Activated CD4-positive, alpha-beta T cell treated with anti-CD3 and anti-CD28 coated beads, Interleukin-2, amount 50 U/mL, for 16 hours (primary cell): ENCODE measurements around the gene MRPL10.

Experiments used
- DNase-seq: peaks from one replicate; pipeline ENCODE4 v3.0.0-alpha.2; 2020

MRPL10 gene

GRCh38 chr17:47839071-47839470 is 7.7 kb upstream of the MRPL10 start:
- no peak for DNase-seq

DNA sequence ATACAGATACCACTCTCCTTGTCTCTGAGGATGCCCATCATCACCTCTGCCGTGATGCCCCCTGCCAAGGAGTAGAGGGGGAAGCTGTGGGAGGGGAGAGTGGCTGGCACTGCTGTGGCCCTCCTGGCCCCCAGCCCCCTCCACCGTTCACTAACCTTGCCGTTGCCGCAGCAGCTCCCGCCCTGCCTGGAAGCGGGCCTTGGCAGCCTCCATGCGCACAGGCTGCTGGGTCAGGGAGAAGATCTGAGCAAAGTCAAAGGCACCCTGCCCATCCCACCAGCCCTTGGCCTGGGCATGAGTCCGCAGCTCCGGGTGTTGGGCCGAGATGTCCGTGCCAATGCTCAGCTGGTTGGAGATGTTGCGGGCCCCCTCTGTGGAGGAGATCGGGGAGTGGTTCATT is 7.3 kb upstream of the MRPL10 start:
- no peak for DNase-seq

GRCh38 chr17:47837401-47838039 is 6.2 kb upstream of the MRPL10 start:
- DNase-seq: no peak

GRCh38 chr17:47836601-47837000 is 5.3 kb upstream of the MRPL10 start:
- DNase-seq: no peak

DNA sequence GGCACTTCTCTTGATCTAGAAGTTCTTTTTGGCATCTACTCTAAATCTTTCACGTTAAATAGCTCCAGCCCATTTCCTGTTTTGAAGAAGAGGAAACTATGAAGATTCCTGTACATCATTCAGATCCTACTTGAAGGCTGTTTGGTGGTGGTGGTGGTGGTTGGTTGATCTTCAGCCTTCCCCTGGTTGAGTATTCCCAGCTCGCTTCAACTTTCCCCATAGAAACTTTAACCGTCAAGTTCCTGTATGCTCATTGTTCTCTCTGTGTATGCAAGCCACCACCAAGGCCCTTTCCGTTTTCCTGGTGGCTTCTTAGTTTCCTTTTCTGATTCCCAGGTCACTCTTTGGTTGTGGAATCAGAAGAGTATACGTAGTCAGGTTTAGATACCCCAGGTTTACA is 3.4 kb upstream of the MRPL10 start:
- DNase-seq: no peak

DNA sequence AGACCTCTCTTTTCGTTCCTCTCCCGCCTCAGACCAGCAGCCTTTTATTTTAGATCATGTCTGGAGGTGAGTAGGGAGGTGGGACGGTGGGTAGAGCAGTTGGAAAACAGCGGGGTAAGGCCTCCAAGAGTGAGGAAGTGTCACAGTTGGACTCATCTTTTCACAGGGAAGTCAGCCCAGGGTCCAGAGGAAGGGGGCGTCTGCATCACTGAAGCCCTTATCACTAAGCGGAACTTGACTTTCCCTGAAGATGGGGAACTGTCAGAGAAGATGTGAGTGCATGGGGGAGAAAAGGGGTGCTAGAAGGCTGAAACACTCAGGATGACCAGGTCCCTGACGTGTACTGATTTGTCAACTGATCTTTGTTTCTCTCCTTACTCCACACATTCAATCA is 590 bp upstream of the MRPL10 start:
- no peak for DNase-seq

- no peak for DNase-seq
Measured at GRCh38 chr17:47830396-47831002, 842 bp downstream of the MRPL10 start.

DNA sequence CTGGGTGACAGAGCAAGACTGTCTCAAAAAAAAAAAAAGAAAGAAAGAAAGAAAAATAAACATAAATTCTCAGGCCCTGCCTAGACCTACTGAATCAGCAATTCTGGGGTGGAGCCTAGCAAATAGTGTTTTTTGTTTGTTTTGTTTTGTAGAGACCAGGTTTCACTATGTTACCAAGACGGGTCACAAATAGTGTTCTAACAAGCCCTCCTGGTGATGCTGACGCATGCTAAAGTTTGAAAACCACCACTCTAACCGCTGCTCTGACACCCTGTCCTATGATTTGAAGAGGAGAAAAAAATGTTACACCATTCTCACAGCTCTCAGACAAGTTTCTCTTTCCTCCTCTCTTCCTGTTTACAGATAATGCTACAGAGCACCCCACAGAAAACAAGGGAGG is 1.5 kb downstream of the MRPL10 start:
- peak; percentile 76 for DNase-seq

DNA sequence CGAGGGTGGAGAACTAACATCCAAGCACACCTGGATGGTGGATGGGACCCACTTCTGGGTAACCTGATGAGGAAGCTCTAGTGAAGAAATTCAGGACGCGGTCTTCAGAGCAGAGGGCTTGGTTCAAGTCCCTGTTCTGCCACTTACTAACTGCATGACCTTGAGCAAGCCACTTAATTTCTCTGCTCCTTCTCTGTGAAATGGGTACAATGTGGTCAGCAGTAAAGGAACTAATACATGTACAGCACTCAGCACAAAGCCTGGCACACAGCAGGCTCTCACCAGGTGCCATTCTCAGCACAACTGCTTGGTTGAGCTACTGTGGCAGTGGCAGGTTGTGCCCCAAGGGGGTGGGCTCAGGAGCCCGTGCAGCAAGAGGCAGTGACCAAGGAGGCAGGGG is 7.8 kb downstream of the MRPL10 start:
- DNase-seq: no peak

DNA sequence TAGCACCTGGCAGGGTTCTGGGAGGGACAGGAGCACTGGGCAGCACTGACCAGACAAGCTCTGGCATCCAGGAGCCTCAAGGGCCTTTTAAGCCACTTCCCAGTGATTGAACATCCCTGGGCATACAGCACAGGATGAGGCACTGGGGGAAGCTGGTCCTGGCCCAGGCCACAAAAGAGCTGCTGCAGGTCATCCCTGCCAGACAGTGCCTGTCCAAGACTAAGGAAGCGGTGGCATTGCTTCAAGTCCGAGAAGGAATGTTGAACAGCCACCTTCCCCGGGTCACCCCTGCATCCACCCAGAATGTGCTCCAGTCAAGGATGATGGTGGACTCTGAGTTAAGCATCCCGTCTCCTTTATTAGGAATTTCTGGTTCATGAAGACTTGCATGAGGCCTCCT is 8.6 kb downstream of the MRPL10 start:
- no peak for DNase-seq

DNA sequence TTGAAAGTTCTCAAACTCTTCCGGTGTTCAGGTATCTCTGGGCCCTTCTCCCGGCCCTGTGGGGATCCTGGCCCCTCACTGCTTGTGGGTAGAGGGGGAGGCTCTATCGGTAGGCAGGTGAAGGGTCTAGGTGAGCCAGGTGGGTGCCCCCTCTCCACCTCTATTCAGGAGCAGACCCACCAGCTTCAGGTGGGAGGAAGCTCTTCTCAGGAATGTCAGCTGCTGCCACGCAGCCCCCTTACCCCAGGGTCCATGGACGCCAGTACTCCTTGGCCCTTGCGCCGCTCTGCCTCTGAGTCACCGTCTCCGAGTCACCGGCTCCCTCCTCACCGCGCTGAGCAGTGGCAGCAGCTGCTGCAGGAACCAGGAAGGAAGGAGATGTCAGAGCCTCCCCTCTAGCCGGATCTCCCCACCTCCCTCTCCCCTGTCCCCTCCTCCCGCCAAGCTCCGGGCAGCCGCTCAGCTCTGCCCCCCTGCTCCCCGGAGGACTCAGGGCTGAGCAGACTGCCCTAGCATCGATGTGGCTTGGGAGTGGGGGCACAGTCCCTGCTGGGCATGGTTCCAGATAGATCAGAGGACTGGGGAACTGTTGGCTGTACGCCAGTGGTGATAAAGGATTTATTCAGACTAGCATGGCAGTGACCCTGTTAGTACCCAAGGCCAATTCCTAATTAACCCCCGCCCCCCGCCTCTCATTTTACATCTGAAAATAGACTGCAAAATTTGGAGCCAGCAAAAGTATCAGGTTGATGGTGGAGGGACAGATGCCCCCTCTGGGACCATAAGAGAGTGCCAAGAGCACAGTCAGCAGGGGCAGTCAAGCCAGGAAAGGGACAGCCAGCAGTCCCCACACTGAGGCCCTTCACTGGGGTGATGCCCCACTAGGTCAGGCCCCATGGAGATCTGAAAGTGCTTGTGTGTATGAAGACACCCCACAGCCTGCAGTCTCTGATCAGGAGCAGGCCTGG is 9.6 kb downstream of the MRPL10 start, which contains the start of gene OSBPL7:
OSBPL7 (minus strand) TSS at position 371 of the 968 bp plus-strand sequence. CDS start 1,516 bp downstream, outside the sequence.
- peak; percentile 84 for DNase-seq

DNA sequence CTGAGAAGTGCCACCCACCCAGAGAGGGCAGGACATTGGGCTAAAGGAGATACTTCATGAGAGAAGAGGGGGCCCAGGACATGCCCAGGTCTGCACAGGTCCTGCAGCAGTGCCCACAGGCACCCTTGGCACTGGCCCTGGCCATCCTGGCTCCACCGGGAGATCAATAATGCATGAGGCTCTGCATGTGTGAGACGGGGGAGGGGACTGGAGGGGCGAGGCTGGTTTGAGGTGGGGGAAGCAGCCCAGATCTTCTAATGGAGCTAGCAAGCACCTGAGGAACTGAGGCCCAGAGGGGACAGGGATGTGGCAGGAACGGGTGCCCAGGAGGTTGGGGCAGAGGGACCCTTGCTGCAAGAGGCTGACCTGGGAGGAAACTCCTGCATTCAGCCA is 10.3 kb downstream of the MRPL10 start:
- no peak for DNase-seq

DNA sequence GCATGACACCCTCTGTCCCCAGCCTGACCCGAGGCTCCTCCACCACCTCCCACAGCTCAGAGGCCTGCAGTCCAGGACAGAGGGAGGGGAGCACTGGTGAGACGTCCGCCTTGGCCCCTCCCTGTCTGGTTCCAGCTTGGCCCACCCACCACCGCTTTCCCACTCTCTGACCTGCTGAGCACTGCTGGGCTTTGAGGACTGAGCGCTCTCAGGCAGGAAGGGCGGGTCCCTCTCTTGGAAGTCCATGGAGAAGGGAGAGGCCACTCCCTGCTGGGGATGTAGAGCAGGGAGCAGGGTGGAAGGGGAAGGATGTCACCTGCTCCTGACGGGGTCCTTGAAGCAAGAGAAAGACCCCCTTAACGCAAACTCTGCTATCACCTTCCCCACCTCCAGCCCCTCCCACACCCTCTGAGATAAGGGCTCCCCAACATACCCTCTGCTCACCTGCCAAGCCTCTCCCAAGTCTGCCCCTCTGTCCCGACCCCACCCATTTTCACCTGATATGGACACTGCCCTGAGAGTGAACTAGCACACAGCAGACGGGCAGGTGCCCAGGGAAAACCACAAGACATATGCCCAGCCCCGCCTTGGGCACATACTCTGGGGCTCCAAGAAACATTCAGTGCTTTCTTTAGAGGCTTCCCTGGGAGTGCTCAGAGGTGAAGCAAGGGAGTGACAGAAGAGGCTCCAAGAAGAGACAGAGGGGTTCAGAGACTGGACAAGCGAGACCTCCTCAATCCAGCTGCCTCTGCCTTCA is 11.1 kb downstream of the MRPL10 start:
- no peak for DNase-seq

DNA sequence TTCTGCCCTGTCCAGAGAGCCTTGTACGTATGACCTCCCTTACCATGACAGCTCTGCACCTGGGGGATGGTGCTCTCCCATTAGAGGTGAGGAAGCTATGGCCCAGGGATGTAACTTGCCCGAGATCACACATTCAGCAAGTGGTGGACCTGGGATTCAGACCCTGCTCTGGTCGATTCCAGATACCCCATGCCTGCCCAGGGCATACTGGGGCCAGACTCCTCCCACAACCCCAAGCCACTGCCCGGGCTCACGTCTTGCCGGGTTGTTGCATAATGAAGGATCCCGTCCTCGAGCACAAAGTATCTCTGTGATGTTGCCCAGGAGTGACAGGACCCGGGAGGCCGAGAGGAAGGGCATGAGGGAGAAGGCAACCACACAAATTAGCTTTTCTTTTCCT is 11.9 kb downstream of the MRPL10 start:
- DNase-seq: no peak

GRCh38 chr17:47818002-47818695 is 13.2 kb downstream of the MRPL10 start:
- no peak for DNase-seq

- no peak for DNase-seq
Measured at GRCh38 chr17:47816947-47817346, 14.4 kb downstream of the MRPL10 start.

DNA sequence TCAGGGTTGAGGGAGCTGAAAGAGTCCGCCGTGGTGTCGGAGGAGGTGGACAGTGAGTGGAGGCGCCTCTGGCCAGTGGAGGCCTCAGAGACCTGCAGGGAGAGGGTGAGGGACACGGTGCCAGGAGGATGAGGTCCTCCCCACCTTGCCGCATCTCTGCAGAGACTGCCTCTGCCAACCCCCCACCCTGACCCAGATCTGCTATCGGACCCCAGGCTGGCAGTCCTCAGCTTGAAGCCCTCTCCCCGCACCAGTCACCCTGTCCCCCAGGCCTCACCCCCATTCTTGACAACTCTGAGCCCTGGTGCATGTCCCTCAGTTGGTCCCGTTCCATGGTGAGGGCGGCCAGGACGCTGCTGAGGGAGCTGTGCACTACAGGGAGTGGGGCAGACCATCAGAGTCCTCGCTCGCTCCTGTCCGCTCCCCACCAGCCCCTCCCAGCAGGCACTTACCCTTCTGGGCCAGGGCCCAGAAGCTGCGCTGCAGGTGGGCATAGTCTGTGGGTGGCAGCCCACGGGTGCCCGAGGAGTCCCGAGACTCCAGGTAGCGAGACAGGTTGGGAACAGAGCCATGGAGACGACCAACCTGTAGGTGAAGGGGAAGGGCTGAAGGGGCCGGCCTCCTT is 15.1 kb downstream of the MRPL10 start:
- DNase-seq: no peak

GRCh38 chr17:47815106-47815918 is 16.0 kb downstream of the MRPL10 start:
- no peak for DNase-seq

DNA sequence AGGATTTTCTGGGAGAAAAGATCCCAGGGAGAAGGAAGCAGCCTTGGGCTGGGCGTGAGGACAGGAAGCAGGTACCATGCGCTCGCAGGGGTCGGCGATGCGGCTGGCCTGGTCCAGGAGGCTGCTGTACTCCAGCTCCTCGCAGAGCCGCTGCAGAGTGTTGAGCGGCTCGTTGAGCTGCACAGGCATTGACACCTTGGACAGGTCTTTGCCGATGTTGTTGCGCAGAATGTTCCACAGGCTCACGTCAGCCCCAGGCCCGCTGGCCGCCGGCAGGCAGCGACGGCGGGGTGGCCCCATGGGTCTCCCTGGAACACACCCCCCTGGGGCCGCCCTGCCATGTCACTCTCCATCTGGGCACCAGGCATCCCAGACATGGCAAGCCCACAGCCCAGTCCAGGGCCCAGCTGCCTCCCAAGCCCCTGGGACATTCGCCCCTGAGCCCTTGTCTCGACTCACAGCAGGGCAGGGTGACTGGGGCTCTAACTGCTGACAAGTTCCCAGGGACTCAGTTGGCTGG is 17.8 kb downstream of the MRPL10 start:
- no peak for DNase-seq

DNA sequence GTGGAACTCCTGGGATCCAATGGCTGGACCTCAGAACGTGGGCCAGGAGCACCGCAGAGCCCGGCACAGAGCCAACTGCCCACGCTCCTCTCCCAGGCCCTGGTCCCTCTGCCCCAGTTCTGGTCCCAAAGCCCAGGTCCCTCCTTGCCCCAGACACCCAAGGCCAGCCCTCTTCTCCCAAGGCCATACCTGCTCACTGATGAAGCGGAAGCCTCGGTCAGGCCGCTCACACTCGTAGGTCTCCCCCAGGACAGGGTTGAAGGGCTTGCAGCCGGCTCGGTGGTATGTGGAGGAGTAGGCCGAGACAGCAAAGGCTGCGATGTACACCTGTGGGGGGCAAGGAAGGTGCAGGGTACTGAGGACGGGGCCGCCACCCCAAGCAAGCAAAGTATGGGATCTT is 18.3 kb downstream of the MRPL10 start:
- no peak for DNase-seq
